OCI-M2 (cell line): ENCODE results near the gene TEF.
"Not testable (repeated sequence)": the region's sequence is repeated elsewhere in the genome, so short reads cannot be mapped to it uniquely, and the experiment has no call there.

Source experiments
- DNase-seq: peaks from one replicate; lab custom pipeline; 2025; ENCODE audit not compliant: unreplicated experiment; lab: John Stamatoyannopoulos, UW

TEF gene

GRCh38 chr22:41417622-41418390 lies 36.1 kb downstream of the TEF start:
- no peak for DNase-seq

GRCh38 chr22:41418717-41419116 lies 37.0 kb downstream of the TEF start:
- DNase-seq, result no peak

- DNase-seq, result no peak
Observed at GRCh38 chr22:41425660-41426365, 44.1 kb downstream of the TEF start.

GRCh38 chr22:41429232-41429950 lies 47.6 kb downstream of the TEF start:
- no peak for DNase-seq

GRCh38 chr22:41429951-41430332 lies 48.2 kb downstream of the TEF start:
- no peak for DNase-seq

GRCh38 chr22:41431656-41432055 lies 49.9 kb downstream of the TEF start:
- DNase-seq, result no peak

- DNase-seq, result not testable (repeated sequence)
Observed at GRCh38 chr22:41433480-41433879, 51.7 kb downstream of the TEF start.

- not testable (repeated sequence) for DNase-seq
Observed at GRCh38 chr22:41434361-41435003, 52.7 kb downstream of the TEF start.

GRCh38 chr22:41435560-41435959 lies 53.8 kb downstream of the TEF start:
- no peak for DNase-seq

- no peak for DNase-seq
Observed at GRCh38 chr22:41436322-41437113, 54.8 kb downstream of the TEF start.

GRCh38 chr22:41437198-41437597 lies 55.5 kb downstream of the TEF start:
- DNase-seq, result no peak

- DNase-seq, result not testable (repeated sequence)
Observed at GRCh38 chr22:41440511-41440910, 58.8 kb downstream of the TEF start.

- DNase-seq, result no peak
Observed at GRCh38 chr22:41442240-41442792, 60.6 kb downstream of the TEF start.

- peak; percentile 30 for DNase-seq
Observed at GRCh38 chr22:41444360-41445128, 62.8 kb downstream of the TEF start.

GRCh38 chr22:41445129-41446056 lies 63.7 kb downstream of the TEF start:
- DNase-seq, result no peak

- DNase-seq, result no peak
Observed at GRCh38 chr22:41446057-41446501, 64.3 kb downstream of the TEF start.

- DNase-seq, result peak; percentile 62
Observed at GRCh38 chr22:41446639-41447434, 65.1 kb downstream of the TEF start, which contains the start of gene TOB2. Gene TOB2 (minus strand): TSS chr22:41446801. CDS start chr22:41437345, 9,456 bp downstream.
